Ovary (tissue), 3 donors: Measurements from ENCODE around the gene GOLIM4.

Experiments
- CTCF ChIP-seq, 3 donors: fragments of 450-650 bp in 2 of 3; fragments of 200-600 bp in 1 of 3; IDR thresholded peaks; one replicate each; pipeline versions ENCODE4 v1.5.1 to v1.8.0; 2016 to 2022; ENCODE audit warnings: antibody characterized with exemption in 3 of 3, mild to moderate bottlenecking in 1 of 3
- EP300 ChIP-seq: sonication (generic); formaldehyde crosslinking; IDR thresholded peaks from one replicate; pipeline ENCODE4 v1.6.1; 2017; ENCODE audit warnings: antibody characterized with exemption
- POLR2A ChIP-seq: fragments of 450-650 bp; IDR thresholded peaks from one replicate; pipeline ENCODE4 v1.6.1; 2017; ENCODE audit warnings: antibody characterized with exemption, mild to moderate bottlenecking, moderate library complexity
- donor health status: DM: no; HTN: no; CAD: no.

DNA sequence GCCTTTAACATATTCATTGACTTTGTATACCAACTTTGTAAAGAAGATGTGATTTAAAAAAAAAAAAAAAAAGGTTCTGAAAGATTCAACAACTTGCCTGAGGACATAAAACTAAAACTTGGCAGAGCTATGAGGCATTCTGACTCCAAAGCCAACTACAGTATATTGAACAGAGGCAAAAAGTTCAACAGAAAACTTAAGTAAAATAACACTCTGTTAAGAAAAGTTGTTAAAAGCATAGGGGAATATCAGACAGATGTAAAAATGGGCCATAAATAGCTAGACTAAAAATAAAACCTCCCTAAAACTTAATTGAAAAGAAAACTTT, 23.4 kb downstream of the GOLIM4 start:
- TF ChIP-seq CTCF (IDR thresholded peaks at IDR 0.05) (no peak), POLR2A (no peak), EP300 (no peak)
